NCI-H1930 (cell line): Measurements from ENCODE around the gene SNAPC4.

ENCODE experiments used
- DNase-seq, 2 experiments: peaks; one replicate each; lab custom pipeline; 2025; lab: John Stamatoyannopoulos, UW

The SNAPC4 gene

DNA sequence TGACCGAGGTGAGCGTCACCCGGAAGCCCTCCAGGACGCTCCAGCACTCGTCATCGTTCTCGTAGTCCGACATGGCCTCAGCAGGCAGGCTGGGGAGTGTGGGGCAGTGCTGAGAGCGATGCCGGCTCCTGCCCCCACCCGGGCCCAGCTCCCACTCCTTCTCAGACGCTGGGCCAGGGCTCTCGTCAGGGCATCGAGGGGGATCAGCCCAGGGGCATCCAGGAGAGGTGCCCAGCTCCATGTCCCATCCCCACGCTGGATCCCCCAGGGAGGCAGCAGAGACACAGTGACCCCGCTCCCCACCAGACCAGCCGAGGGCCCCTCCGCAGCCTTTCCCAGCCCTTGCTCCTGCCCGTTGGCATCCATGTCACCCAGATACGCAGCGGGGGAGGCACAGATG lies 28.0 kb downstream of the SNAPC4 start:
- no peak for DNase-seq

DNA sequence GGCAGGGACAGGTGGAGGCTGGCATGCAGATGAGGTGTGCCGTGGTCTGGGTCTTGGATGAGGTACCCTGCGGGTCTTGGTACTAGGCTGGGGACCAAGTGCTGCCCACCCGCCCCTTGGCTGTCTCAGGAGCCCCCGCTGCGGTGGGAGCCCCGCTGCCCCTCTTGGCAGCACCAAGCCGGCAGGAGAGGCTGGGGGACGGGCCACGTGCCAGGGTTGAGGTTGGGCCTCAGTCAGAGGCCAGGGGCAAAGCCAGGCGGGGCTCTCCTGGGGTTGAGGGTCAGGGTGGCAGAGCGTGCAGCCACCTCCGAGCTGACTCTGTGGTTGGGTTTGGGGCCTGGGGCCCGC lies 28.5 kb downstream of the SNAPC4 start:
- no peak for DNase-seq

DNA sequence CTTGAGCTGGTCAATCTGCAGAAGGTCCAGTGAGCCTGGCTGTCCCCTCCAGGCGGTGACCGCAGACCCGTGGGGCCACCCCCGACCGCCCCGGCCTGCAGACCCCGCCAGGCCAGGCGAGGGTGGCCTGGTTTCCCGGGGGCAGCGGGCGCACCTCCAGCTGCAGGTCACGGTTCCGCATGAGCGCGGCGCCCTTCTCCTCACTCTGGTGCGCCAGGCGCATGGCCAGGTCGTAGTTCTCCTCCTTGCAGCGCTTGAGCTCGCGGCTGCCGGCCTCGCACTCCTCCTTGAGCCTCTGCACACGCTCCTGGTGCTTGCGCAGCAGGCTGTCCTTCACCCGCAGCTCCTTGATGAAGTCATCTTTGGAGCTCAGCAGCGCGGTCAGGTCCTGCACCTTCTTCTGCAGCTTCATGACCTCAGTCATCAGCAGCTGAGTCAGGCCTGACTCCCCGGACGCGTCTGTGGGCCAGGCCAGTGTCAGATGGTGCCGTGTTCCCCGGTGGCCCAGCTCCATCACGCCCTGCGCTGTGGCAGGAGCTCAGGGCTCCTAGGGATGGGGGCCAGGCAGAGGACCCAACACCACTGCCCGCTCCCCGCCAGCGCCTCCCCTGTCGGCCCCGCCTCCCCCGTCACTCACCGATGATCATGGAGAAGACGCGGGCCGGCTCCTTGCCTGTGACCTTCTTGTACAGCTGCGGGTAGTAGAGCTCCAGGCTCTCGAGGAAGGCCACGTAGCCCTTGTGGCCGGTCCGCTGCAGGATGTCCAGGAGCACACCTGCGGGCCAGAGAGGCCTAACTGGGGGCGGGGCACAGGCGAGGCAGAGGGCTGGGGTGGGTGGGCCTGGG lies 29.1 kb downstream of the SNAPC4 start:
- DNase-seq = no peak

DNA sequence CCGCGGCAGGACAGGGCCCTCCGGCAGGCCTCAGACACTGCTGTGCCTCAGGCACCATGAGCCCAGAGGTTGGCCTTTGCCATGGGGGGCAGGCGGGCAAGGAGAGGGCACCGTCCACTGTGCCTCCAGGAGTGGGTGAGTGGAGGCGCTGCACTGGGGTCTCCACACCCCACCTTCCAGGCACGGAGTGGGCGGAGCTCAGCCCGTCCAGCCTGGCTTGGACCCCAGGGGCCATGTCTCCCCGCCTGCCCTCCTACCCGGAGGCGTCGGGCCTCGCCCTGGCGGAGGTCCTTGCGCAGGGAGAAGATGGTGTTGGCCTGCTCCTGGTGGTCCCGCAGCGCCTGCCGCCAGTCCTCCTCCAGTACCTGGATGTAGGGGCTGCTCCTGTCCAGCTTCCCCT lies 29.9 kb downstream of the SNAPC4 start:
- DNase-seq = no peak

DNA sequence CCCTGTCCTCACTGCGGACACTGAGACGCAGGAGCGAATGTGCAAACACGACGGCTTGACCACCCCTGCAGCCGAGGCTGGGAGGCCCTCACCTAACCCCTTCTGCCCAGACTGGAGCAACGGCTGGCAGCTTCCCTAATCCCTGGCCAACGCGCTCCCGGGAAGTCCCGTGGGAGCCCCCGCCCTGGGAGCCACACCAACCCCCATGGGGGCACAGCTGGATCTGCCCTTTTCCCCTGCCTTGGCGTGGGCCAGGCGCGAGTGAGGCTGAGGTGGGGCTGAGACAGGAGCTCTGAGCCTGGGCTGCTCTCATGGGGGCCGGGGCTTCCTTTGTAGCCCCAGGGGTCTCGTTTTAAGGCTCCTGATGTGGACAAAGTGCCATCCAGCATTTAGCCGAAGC lies 31.8 kb downstream of the SNAPC4 start:
- DNase-seq = no peak

DNA sequence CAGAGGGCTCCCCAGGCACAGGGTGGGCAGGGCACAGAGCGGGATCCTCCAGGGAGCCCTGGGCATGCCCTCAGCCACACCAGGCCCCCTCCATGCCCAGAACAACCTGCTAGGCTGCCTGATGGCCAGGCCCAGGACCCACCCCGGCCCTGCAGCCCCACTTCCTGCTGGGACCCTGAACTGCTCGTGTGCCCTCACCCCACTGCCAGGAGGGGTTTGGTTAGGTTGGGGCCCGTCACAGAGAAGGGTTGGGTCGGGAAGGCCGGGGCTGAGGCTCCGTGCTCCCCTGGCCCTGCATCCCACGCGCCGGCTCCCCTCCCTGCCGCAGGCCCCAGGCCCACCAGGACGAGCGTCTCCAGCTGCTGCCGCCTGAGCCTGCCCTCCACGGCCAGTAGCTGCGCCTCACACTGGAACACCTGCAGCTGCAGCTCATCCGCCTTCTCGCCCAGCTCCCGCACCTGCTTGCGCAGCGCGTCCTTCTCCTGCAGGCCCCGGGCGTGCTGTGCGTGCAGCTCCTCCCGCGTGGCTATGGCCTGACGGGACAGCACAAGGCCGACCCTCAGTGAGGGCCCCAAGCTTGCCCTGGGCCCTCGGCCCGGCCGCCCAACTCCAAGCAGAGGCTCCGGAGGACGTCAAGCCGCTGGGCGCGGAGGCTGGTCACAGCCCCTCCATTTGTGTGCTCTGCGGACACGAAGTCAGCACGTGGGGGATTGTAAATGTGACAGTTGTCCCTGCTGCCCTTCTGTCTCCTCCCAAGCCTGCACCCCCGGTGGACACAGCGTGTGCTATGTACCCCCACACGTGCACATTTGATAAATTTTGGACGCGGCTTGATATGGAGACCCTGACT lies 32.4 kb downstream of the SNAPC4 start:
- no peak for DNase-seq

DNA sequence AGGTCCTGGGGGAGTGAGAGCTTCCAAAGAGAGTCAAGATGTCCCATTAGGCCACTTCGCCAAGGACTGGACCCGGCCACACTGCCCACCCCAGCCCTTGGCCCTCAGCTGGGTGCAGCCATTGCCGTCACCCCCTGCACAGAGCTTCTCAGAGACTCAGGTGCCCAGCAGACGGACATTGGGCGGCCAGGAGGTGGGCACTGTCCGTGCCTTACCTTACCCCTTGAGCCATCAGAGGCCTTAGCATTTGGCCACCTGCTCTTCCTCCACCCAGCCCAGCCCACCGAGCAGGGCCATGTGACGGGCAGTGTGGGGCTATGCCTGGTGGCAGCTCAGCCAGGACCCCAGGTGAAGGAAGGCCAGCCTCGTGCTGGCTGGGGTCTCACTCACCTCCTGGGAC lies 33.1 kb downstream of the SNAPC4 start:
- no peak for DNase-seq

DNA sequence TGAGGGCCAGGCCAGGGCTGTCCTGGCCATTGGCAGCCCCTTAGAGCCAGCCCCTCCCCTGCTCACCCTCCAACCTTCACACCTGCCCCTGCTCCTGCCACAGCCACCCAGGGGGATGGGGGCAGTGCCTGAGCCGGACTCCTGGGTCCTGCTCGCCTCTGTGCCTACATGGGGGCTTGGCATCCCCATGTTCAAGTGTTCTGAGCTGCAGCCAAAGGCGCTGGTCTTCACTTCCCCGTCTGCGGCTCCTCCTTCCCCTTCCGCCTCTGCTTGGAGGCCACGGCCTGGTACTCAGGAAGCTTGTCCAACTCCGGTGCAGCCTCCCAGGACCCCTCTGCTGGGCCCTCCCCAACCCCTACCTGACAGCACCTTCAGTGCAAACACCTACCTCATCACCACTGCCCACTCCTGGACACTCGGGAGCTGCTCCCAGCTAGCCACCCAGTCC lies 34.2 kb downstream of the SNAPC4 start:
- DNase-seq = no peak

DNA sequence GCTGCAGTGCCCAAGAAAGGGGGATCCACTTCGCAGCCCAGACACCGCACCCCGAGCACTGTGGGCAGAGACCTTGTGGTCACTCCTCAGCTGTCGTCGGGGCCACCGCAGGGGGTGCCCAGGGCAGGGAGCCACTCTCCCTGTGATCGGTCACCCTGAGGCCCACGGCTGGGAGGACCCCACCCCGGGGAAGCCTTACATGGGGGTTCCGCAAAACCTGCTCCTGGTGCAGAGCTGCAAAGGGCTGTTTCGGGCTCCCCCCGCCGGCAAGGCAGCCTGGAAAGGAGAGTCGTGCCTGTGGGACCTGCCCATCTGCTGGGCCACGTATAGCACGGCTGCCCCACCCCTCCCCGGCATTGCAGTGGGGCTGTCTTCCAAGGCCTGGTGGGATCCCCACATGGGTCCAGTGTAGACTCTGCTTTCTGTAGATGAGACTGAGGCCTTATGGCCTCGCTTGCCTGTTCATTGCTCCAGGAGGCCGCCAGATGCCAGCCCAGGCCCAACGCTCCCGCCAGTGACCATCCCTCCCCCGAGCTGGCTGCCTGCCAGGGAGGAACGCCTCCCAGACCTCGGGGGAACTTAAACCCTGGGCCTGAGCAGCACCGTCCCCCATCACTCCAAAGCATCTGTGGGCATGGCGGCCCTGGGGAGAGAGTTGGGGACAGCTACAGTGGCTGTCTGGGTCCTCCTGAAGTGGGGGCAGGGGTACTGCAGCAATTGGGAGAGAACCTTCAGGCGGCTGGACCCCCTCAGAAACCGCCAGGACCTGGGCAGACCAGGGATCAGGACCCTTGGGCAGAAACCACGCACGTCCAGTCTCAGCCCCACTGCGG lies 34.8 kb downstream of the SNAPC4 start:
- DNase-seq = no peak

DNA sequence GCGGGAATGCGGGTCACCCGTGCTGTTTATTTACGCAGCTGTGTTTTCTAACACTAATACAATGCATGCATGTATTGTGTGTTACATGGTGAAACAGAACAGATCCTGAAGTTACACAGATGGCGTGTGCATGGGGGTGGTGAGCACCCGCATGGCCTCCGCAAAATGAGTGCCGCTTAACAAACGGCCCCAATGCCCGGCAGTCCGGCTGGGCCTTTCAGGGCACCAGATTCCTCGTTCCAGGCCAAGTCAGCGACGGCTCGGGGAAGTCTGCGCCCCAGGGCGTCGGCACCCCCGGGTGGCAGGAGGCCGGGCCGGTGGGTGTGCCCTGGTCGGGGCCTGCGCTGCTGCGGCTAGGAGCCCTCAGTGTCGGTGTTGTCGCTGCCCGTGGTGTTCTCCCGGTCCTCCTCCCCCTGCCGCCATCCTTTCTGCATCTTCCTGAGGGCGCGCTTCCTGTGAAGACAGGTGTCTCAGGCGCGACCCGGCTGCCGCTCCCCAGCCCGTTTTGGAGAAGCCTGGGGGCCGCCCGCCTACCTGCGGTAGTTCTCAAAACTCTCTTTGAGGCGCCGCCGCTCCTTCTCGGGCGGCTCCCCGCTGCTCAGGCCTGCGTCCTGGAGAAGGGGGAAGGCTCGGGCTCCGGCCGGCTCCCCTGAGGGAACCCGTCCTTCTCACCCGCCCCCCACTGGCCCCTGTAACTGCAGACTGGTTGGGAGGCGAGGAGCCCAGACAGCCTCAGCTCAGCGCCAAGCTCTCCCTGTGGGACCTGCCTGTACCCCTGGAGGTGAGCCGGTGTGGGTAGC lies 35.8 kb downstream of the SNAPC4 start:
- DNase-seq = no peak

DNA sequence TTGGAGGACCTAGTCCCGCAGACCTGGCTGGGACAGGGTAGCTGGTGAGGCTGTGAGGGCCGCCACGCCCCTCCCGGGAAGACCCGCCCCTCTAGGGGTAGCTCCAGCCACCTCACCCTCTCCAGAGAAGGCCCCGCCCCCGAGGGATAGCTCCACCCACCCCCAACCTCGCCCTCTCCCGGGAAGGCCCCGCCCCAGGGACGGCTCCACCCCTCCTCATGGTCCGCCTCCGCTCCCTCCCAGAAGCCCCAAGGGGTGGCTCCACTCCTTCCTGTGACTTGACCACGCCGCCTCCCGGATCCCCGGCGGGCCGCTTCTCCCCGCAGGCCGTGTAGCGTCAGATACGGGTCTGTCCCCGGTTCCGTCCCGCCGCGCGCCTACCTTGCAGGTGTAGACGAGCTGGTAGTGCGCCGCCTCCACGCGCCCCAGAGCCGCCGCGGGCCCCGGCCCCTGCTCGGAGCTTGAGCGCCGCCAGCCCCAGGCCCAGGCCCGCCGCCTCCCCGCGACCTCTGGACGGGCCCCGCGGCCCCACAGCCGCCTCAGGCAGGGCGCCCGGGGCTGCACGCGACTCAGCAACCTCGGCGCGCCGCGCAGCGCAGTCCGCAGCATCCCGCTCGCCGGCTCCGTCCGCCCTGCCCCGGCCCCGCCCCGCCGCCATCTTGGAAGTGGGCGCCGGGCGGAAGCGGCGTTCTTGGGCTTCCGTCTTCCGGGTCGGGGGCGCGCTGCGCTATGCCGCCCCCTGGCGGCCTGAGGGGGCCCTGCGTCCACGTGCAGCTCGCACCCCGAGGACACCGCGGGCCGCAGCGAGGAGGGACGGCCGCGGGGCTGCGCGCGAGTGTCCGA lies 36.6 kb downstream of the SNAPC4 start, which contains the start of gene DNLZ:
Gene DNLZ (minus strand): TSS at position 639 of the 843 bp plus-strand sequence. CDS start 30 bp downstream, at position 609.
- peak; percentile 76 to 89 for DNase-seq

DNA sequence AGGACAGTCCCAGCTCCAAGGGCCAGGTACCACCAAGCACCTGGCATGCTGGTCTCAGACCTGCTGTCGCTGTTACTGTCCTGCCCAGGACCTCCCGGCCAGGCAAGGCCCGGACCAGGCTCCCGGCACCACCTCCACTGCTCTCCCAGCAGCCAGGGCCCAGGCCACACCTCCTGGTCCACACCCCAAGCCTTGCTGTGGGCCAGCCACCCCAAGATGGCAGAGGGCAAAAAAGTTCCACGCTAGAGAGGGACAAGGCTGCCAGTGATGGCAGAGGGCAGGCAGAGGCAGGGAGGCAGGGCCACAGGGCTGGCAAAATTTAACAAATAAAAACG lies 37.6 kb downstream of the SNAPC4 start:
- DNase-seq = no peak

DNA sequence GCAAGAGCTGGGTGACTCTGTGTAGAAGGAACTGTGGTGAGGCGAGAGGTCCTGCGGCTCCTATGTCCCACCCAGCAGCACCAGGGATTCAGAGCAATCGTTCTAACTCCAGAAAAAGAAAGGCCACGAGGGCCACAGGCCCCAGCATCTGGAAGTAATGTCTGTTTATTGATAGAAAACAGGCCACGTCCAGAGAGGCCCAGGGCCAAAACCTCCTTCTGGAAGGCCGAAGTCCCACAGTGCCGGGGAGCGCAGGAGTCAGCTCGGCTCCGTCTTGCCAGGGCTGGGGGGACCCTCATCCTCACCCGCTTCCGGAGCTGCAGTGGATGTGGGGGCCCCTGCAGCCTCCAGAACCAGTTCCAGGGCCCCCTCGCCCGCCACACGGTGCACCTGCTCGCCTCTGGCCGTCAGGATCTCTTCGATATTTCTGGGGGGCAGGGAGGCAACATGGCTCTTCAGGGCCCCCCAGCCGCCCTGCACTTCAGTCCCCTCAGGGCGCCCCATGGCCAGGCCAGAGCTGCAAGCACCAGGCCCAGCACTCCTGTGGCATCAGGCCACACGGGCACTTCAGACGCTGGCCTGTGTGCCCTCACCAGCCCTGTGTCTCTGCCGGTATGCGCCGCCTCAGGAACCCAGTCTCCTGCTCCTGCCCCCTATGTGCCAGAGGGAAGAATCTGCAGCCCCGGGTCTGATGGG lies 38.1 kb downstream of the SNAPC4 start:
- no peak for DNase-seq

DNA sequence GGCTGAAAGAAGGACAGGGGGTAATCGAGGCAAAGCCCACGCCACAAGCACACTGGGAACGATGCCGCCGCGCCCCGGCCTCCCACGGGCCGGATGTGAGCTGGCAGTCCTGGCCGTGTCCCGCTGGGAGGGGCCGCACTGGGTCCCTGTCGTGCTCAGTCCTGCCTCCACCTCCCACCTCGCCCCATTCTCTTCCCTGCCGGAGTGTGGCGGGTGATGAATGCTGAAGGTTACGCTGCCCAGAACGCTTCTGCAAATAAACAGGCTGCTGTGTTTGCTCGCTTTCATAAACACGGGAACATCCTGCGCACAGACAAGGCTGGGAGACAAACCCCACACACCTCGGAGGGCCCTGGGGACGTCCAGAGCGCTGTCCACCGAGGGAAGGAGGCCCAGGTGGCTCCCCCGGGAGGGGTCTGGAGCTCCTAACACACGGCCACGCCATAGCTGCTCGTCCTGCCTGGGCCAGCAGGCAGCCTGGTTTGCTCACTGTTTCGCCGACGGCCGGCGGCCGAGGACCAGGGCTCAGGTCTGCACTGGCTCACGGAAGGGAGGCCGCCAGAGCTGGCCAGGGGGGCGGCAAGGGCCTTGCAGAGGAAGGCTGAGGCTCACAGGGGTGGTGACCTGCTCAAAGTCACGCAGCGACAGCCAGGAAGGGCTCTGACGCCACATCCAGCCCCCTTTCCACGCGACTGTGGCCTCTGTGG lies 38.8 kb downstream of the SNAPC4 start:
- DNase-seq = no peak

DNA sequence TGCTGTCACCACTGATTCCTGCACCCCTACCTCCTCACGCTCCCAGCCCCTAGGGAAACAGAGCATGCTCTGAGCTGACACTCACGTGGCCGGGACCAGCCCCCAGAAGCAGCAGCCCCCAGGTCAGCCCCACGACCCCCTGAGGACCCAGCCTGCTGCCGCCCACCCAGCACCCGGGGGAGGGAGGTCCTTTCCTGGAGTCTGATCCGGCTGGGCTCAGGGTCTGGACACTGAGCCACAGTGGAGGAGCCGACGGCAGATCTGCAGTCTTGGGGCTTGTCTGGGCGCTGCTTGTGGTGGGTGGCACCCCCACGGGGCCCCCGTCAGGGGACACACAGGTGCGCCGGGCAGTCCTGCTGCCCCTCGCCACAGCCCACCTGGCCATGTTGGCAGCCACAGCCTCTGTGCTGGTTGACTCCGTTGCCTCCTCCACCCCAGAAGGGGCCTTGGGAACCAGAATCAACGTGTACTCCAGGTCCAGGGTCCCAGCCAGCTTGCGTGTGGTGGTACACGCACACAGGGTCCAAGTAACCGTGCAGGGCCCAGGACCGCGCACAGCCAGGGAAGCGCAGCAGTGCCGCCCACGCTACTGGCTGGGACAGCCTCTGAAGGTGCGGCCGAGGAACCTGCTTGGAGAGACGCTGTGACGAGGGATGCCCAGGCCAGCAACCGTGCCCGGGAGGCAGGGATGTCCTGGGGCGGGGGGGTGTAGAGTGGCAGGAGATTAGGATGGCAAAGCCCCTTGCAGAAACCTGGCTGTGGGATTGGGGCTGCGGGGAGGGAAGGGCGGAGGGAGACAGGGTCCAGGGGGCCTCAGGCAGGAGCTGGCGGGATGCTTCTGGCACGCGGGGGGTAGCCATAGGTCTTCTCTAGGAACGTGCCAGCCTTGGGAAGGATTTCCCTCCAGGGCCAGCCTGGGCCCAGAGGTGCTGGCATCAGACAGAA lies 39.9 kb downstream of the SNAPC4 start:
- no peak for DNase-seq

DNA sequence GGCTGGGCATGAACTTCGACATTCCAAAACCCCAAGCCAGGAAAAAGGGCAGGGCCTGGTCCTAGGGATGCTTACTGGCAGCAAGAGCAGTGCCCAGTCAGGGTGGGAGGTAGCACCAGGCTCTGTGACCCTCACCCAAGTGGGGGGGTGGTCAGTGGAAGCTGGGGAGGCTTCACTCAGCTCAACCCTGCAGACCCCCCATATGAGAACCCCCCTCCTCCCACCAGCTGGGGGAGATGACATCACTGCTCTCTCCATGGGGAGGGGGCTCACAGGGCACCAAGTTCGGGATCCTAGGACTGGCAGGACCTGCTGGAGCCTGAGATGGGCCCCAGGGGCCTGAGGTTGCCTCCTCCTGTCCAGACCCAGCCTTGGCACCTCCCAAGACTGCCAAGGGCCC lies 41.1 kb downstream of the SNAPC4 start:
- no peak for DNase-seq

DNA sequence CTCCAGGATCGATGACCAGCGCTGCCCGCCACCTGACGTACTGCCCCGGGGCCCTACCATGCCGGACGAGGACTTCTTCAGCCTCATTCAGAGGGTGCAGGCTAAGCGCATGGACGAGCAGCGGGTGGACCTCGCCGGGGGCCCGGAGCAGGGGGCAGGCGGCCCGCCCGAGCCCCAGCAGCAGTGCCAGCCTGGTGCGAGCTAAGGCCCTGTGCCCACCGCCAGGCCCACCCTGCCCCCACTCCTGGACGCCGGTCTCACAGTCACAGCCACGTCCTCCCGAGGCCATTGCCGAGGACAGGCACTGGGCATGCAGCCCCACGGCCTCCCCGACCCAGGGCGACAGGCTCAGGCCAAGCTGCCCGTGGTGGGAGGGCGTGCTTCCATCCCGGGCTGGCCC lies 42.0 kb downstream of the SNAPC4 start:
- no peak for DNase-seq

DNA sequence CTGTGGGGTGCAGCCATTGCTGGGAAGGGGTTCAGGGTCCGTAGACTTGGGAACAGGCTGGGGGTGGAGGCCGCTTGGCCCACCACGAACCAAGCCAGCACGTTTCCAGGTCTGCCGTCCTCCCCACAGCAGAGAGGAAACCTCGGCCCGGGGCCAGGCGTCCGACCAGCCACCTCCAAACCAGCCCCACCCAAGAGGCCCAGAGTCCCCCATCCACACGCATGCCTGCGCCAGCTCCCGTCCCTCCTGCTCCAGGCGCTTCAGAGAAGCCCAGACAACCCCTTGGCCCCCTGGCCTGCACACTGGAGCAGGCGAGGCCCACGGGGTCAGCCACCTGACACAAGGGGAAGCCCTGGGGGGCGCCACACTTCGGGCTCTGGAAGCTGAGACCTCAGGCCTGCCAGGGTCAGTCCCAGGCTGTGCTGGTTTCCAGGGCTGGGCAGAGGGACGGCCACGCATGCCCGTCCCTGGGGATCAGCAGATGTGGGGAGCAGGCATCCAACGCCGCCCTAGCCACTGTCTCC lies 42.7 kb downstream of the SNAPC4 start:
- DNase-seq = no peak
